Neural cell (in vitro differentiated cells): ENCODE measurements around the gene EFR3B. TPM values are rescaled to one million over a fixed set of nuclear protein-coding genes. Genes with fewer than 3 reads are reported as not detected.

Source experiments
- H2AFZ ChIP-seq: fragments of 200-600, 300-800 bp; sonication (generic), shearing (Covaris generic); 2 replicates; pipeline ENCODE4 v1.6.0; 2014; ENCODE audit warnings: low read depth, mild to moderate bottlenecking, antibody characterized with exemption, low read length, moderate library complexity
- H3F3A ChIP-seq: fragments of 200-600 bp; shearing (Covaris generic); 2 replicates; pipeline ENCODE4 v1.6.1; 2016; ENCODE audit warnings: mild to moderate bottlenecking, moderate library complexity, mixed read lengths, antibody characterized with exemption, low read length; ENCODE audit not compliant: insufficient read depth, poor library complexity, severe bottlenecking
- H3K27ac ChIP-seq: fragments of 200-600, 300-800 bp; sonication (generic), shearing (Covaris generic); 2 replicates; pipeline ENCODE4 v1.5.1; 2014; ENCODE audit warnings: mild to moderate bottlenecking, low read length, moderate library complexity
- H3K27me3 ChIP-seq: fragments of 300-800, 200-600 bp; sonication (generic), shearing (Covaris generic); 2 replicates; pipeline ENCODE4 v1.6.0; 2014; ENCODE audit warnings: mild to moderate bottlenecking, low read depth, low read length, moderate library complexity; ENCODE audit not compliant: insufficient read depth
- H3K36me3 ChIP-seq: fragments of 300-800, 200-600 bp; sonication (generic), shearing (Covaris generic); 2 replicates; pipeline ENCODE4 v1.5.1; 2014; ENCODE audit warnings: mild to moderate bottlenecking, antibody characterized with exemption, low read length, moderate library complexity; ENCODE audit not compliant: insufficient read depth
- H3K4me2 ChIP-seq: fragments of 300-800, 200-600 bp; sonication (generic), shearing (Covaris generic); 2 replicates; pipeline ENCODE4 v1.6.0; 2014; ENCODE audit warnings: mild to moderate bottlenecking, low read length
- H3K4me3 ChIP-seq: fragments of 300-800, 200-600 bp; sonication (generic), shearing (Covaris generic); 2 replicates; pipeline ENCODE4 v1.5.1; 2014; ENCODE audit warnings: mild to moderate bottlenecking, low read length, moderate library complexity
- H3K79me2 ChIP-seq: fragments of 200-600 bp; shearing (Covaris generic); replicated peaks from 2 replicates; pipeline ENCODE4 v1.6.0; 2014; ENCODE audit warnings: mild to moderate bottlenecking, low read length, moderate library complexity; ENCODE audit not compliant: insufficient read depth
- H3K9ac ChIP-seq: fragments of 300-800, 200-600 bp; sonication (generic), shearing (Covaris generic); 2 replicates; pipeline ENCODE4 v1.6.1; 2016; ENCODE audit warnings: mild to moderate bottlenecking, low read length, mixed read lengths
- H3K9me2 ChIP-seq: fragments of 200-600 bp; shearing (Covaris generic); 2 replicates; pipeline ENCODE4 v1.6.1; 2016; ENCODE audit warnings: mild to moderate bottlenecking, low read length, mixed read lengths; ENCODE audit not compliant: insufficient read depth
- H3K9me3 ChIP-seq: fragments of 200-600, 300-800 bp; sonication (generic), shearing (Covaris generic); 2 replicates; pipeline ENCODE4 v1.6.1; 2016; ENCODE audit warnings: mild to moderate bottlenecking, mixed run types, low read length, moderate library complexity, mixed read lengths
- H4K20me1 ChIP-seq: fragments of 200-600 bp; shearing (Covaris generic); 2 replicates; pipeline ENCODE4 v1.6.1; 2016; ENCODE audit warnings: mild to moderate bottlenecking, mixed run types; ENCODE audit not compliant: insufficient read depth
- EP300 ChIP-seq: fragments of 450-650 bp; conservative IDR thresholded peaks from 2 replicates; pipeline ENCODE4 v1.6.1; 2014; ENCODE audit warnings: antibody characterized with exemption, mild to moderate bottlenecking, moderate library complexity; ENCODE audit not compliant: poor library complexity, severe bottlenecking
- EZH2 ChIP-seq: fragments of 200-600, 300-800 bp; shearing (Covaris generic), sonication (generic); IDR thresholded peaks from 2 replicates; pipeline ENCODE4 v1.6.1; 2014; ENCODE audit warnings: antibody characterized with exemption, low read length, borderline replicate concordance, mild to moderate bottlenecking; ENCODE audit not compliant: insufficient read depth, poor library complexity, severe bottlenecking
- MXI1 ChIP-seq: fragments of 450-650 bp; conservative IDR thresholded peaks from 2 replicates; pipeline ENCODE4 v1.6.1; 2014; ENCODE audit warnings: antibody characterized with exemption, mild to moderate bottlenecking; ENCODE audit not compliant: poor library complexity, severe bottlenecking
- POLR2AphosphoS5 ChIP-seq: IDR thresholded peaks from 2 replicates; pipeline ENCODE4 v1.6.1; 2012
- RAD21 ChIP-seq: fragments of 450-650 bp; conservative IDR thresholded peaks from 2 replicates; pipeline ENCODE4 v1.6.1; 2014; ENCODE audit warnings: antibody characterized with exemption, mild to moderate bottlenecking, moderate library complexity
- TAF1 ChIP-seq: IDR thresholded peaks from 2 replicates; pipeline ENCODE4 v1.6.1; 2012; ENCODE audit warnings: low read depth
- polyA plus RNA-seq: library from polyadenylated mRNA; depleted of rRNA; stranded (reverse); fragments of >200 nt; gene quantifications from 2 replicates; pipeline ENCODE4 v1.2.3, GENCODE V29; 2014
- TF ChIP-seq, protein P1 (sequence below): fragments of 450-650 bp; IDR thresholded peaks from 2 replicates; pipeline ENCODE4 v1.5.1; 2014; ENCODE audit warnings: antibody characterized with exemption, mild to moderate bottlenecking, moderate library complexity; ENCODE audit not compliant: poor library complexity, severe bottlenecking
- TF ChIP-seq, protein P2 (sequence below): IDR thresholded peaks from 2 replicates; pipeline ENCODE4 v1.6.1; 2012; ENCODE audit warnings: borderline replicate concordance

EFR3B gene
- polyA plus RNA-seq, 1 donor from 2014 or later: 29.3 TPM

DNA sequence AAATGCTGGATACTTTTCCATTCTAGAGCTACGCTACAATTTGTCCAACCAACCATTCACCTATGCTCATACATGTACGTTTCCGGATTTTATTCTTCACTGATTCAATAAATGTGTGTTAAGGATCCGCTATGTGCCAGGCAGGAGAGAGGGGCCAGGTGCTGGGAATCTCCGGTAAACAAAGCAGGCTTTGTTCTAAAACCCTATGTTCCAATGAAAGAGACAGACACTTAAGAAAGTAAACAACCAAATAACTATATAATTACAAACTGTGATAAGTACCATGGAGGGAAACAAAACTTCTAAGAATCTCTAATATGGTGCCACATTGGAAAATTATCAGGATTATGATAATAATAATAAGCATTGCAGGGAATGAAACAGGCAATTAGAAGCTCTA, 148.7 kb downstream of the EFR3B start:
- Histone ChIP-seq H3K27ac (no peak overlapping the region), H3K9me2 (no peaks in the 10 kb centered on the region), H3K4me2 (no peak overlapping the region), H3K79me2 (no peaks in the 10 kb centered on the region), H3K9ac (no peak overlapping the region), H2AFZ (no peak overlapping the region), H4K20me1 (no peaks in the 10 kb centered on the region), H3K27me3 (no peaks in the 10 kb centered on the region), H3K9me3 (no peaks in the 10 kb centered on the region), H3F3A (no peaks in the 10 kb centered on the region), H3K36me3 (no peaks in the 10 kb centered on the region), H3K4me3 (no peak overlapping the region)
- TF ChIP-seq EP300 (no peak), TAF1 (no peak), EZH2 (no peak), MXI1 (no peak)
- TF ChIP-seq, protein P1, sequence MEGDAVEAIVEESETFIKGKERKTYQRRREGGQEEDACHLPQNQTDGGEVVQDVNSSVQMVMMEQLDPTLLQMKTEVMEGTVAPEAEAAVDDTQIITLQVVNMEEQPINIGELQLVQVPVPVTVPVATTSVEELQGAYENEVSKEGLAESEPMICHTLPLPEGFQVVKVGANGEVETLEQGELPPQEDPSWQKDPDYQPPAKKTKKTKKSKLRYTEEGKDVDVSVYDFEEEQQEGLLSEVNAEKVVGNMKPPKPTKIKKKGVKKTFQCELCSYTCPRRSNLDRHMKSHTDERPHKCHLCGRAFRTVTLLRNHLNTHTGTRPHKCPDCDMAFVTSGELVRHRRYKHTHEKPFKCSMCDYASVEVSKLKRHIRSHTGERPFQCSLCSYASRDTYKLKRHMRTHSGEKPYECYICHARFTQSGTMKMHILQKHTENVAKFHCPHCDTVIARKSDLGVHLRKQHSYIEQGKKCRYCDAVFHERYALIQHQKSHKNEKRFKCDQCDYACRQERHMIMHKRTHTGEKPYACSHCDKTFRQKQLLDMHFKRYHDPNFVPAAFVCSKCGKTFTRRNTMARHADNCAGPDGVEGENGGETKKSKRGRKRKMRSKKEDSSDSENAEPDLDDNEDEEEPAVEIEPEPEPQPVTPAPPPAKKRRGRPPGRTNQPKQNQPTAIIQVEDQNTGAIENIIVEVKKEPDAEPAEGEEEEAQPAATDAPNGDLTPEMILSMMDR: no peak
- TF ChIP-seq, protein P2, sequence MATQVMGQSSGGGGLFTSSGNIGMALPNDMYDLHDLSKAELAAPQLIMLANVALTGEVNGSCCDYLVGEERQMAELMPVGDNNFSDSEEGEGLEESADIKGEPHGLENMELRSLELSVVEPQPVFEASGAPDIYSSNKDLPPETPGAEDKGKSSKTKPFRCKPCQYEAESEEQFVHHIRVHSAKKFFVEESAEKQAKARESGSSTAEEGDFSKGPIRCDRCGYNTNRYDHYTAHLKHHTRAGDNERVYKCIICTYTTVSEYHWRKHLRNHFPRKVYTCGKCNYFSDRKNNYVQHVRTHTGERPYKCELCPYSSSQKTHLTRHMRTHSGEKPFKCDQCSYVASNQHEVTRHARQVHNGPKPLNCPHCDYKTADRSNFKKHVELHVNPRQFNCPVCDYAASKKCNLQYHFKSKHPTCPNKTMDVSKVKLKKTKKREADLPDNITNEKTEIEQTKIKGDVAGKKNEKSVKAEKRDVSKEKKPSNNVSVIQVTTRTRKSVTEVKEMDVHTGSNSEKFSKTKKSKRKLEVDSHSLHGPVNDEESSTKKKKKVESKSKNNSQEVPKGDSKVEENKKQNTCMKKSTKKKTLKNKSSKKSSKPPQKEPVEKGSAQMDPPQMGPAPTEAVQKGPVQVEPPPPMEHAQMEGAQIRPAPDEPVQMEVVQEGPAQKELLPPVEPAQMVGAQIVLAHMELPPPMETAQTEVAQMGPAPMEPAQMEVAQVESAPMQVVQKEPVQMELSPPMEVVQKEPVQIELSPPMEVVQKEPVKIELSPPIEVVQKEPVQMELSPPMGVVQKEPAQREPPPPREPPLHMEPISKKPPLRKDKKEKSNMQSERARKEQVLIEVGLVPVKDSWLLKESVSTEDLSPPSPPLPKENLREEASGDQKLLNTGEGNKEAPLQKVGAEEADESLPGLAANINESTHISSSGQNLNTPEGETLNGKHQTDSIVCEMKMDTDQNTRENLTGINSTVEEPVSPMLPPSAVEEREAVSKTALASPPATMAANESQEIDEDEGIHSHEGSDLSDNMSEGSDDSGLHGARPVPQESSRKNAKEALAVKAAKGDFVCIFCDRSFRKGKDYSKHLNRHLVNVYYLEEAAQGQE: no peak

DNA sequence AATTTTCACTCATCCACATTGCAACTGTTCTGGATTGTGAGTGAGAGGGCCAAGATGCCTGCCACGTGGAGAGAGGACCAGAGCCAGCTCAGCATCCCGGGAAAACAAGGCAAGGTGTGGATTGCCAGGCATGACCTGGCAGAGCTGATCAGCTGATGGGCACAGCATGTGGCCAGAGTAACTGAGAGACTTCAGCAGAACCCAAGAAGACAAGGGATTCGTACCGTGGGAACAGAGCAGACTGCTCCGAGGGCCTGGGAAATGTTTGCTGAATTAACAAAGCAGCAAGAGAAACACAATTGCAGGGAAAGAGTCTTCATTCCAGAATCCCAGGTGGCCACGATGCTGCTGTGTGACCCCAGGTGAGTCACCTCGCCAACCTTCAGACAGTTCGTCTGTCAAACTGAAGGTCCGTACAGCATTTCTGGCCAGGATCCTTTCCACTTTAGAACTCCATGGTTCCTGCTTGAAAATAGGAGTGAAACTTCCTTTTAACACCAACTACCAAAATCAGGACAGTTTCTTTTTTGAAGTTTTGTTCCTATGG, 152.8 kb downstream of the EFR3B start:
- H3K27me3 ChIP-seq: no peaks in the 10 kb centered on the region
- H3F3A ChIP-seq: no peaks in the 10 kb centered on the region
- H3K79me2 ChIP-seq: no peaks in the 10 kb centered on the region
- no peak overlapping the region for H3K9ac ChIP-seq
- H2AFZ ChIP-seq: no peak overlapping the region
- no peaks in the 10 kb centered on the region for H3K9me2 ChIP-seq
- H3K36me3 ChIP-seq: no peaks in the 10 kb centered on the region
- H4K20me1 ChIP-seq: no peaks in the 10 kb centered on the region
- H3K9me3 ChIP-seq: no peaks in the 10 kb centered on the region
- TF ChIP-seq TAF1 (no peak), EZH2 (no peak)
- H3K4me2 ChIP-seq: no peak overlapping the region
- no peak overlapping the region for H3K27ac ChIP-seq
- H3K4me3 ChIP-seq: no peak overlapping the region

DNA sequence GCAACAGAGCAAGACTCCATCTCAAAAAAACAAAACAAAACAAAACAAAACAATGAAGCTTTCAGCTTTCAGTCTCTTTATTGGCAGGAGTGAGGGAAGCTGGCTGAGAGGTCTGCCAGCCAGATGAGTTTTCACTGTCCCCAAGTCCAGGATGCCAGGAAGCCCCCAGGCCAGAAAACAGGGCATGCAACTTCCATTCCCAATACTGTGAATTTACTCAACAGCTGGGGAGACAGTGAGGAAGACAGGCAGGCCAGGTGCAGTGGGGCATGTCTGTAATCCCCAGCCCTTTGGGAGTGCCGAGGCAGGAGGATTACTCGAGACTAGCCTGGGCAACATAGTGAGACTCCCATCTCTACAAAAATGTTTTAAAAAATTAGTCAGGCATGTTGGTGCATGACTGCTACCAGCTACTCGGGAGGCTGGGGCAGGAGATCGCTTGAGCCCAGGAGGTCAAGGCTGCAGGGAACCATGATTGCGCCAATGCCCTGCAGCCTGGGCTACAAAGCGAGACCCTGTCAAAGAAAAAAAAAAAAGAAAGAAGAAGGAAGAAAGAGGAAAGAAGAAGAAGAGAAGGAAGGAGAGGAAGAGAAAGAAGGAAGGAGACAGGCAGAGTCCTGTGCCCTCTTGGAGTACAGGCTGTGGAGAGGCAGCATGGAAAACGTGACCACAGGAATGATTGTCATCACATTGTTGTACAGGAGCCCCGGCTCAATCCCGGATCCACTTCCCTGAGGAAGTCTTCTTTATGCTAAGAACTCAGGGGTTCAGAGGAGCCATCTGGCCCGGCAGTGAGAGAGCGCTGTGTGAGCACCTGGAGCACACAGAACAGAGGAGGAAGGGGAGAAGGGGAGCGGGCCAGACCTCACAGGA, 155.7 kb downstream of the EFR3B start:
- H3K4me2 ChIP-seq: no peak overlapping the region
- no peaks in the 10 kb centered on the region for H3K9me3 ChIP-seq
- no peak overlapping the region for H2AFZ ChIP-seq
- H3K27me3 ChIP-seq: no peaks in the 10 kb centered on the region
- H3K79me2 ChIP-seq: no peaks in the 10 kb centered on the region
- no peak for TF ChIP-seq RAD21
- no peak for TF ChIP-seq POLR2AphosphoS5
- TF ChIP-seq, protein P2: no peak
- no peak for TF ChIP-seq EZH2
- no peak for TF ChIP-seq MXI1
- TF ChIP-seq, protein P1: no peak
- H3K27ac ChIP-seq: no peak overlapping the region
- H3K4me3 ChIP-seq: no peak overlapping the region
- H3K9ac ChIP-seq: no peak overlapping the region
- H4K20me1 ChIP-seq: no peaks in the 10 kb centered on the region
- no peaks in the 10 kb centered on the region for H3K36me3 ChIP-seq
- H3F3A ChIP-seq: no peaks in the 10 kb centered on the region
- no peaks in the 10 kb centered on the region for H3K9me2 ChIP-seq
